IPS-20b (cell line): Measurements from ENCODE around the gene FBXW2.

Source experiments
- H3K27ac ChIP-seq: one replicate; pipeline ENCODE4 v1.5.1; 2013; ENCODE audit warnings: low read length
- H3K27me3 ChIP-seq: 2 replicates; pipeline ENCODE4 v1.6.1; 2013; ENCODE audit warnings: mild to moderate bottlenecking, low read length, inconsistent platforms; ENCODE audit not compliant: insufficient read depth
- H3K36me3 ChIP-seq: 2 replicates; pipeline ENCODE4 v1.6.1; 2013; ENCODE audit warnings: low read depth, mild to moderate bottlenecking, inconsistent platforms, low read length, moderate library complexity; ENCODE audit not compliant: insufficient read depth
- H3K4me1 ChIP-seq: 2 replicates; pipeline ENCODE4 v1.6.1; 2013; ENCODE audit warnings: mild to moderate bottlenecking, control low read depth, inconsistent platforms, low read length, moderate library complexity; ENCODE audit not compliant: insufficient read depth
- H3K4me3 ChIP-seq: 2 replicates; pipeline ENCODE4 v1.5.1; 2013; ENCODE audit warnings: mild to moderate bottlenecking, low read length, inconsistent platforms
- H3K9ac ChIP-seq: 2 replicates; pipeline ENCODE4 v1.6.1; 2013; ENCODE audit warnings: low read depth, mild to moderate bottlenecking, inconsistent platforms, low read length, moderate library complexity
- H3K9me3 ChIP-seq: 2 replicates; pipeline ENCODE4 v1.6.1; 2013; ENCODE audit warnings: mild to moderate bottlenecking, low read depth, low read length, inconsistent platforms; ENCODE audit not compliant: insufficient read depth

The FBXW2 gene

GRCh38 chr9:120711841-120712538 is 81.2 kb downstream of the FBXW2 start:
- no peak overlapping the region for H3K9ac ChIP-seq
- 0 out of 2 replicates have a peak overlapping the region, but pooled peaks have one; percentile 9 for H3K4me3 ChIP-seq
- no peak overlapping the region for H3K27ac ChIP-seq
- 0 out of 2 replicates have a peak, but pooled peaks cover 4% of the 10 kb centered on the region for H3K4me1 ChIP-seq
- H3K9me3 ChIP-seq, result no peaks in the 10 kb centered on the region
- H3K36me3 ChIP-seq, result no peaks in the 10 kb centered on the region
- peaks cover 31% of the 10 kb centered on the region for H3K27me3 ChIP-seq

- peaks cover 31% of the 10 kb centered on the region for H3K27me3 ChIP-seq
- no peak overlapping the region for H3K4me3 ChIP-seq
- 0 out of 2 replicates have a peak, but pooled peaks cover 4% of the 10 kb centered on the region for H3K4me1 ChIP-seq
- no peak overlapping the region for H3K9ac ChIP-seq
- no peak overlapping the region for H3K27ac ChIP-seq
- H3K36me3 ChIP-seq, result no peaks in the 10 kb centered on the region
- no peaks in the 10 kb centered on the region for H3K9me3 ChIP-seq
Measured at GRCh38 chr9:120711354-120711753, 81.9 kb downstream of the FBXW2 start.

GRCh38 chr9:120710110-120710981 is 82.9 kb downstream of the FBXW2 start:
- Histone ChIP-seq H3K4me1 (0 out of 2 replicates have a peak, but pooled peaks cover 4% of the 10 kb centered on the region), H3K27ac (no peak overlapping the region)

DNA sequence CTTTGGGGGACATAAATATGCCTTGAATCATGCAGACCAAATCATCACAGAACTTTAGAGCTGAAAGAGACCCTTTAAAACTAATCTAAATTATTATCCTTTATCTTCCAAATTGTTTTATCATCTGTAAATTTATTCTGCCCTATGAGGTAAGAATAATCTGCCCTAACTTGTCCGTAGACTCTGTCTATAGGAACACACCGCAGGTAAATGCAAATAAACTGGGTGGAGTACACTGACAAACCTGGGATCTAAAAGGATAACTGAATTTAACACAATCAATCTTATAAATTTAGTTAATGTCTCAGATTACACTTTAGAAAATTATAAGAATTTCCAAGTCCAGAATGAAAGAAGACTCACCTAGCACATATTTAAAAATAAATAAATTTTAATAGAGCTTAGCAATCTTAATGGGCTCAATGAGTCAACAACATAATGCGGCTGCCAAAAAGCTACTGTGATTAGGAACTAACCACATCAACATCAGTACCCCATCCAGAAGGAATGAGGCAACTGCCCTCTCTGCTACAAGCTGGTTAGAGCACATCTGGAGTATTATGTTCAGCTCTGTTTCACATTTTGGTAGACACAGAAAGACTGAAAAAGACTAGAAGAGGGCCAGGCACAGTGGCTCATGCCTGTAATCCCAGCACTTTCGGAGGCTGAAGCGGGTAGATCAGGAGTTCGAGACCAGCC is 84.5 kb downstream of the FBXW2 start:
- Histone ChIP-seq H3K4me3 (no peak overlapping the region), H3K9me3 (no peaks in the 10 kb centered on the region), H3K4me1 (no peaks in the 10 kb centered on the region), H3K36me3 (no peaks in the 10 kb centered on the region), H3K27me3 (peaks cover 24% of the 10 kb centered on the region), H3K9ac (no peak overlapping the region), H3K27ac (no peak overlapping the region)

More at GRCh38 chr9:120710110-120710981, 82.9 kb downstream of the FBXW2 start:
- Histone ChIP-seq H3K4me3 (no peak overlapping the region), H3K9me3 (no peaks in the 10 kb centered on the region), H3K36me3 (no peaks in the 10 kb centered on the region), H3K27me3 (peaks cover 26% of the 10 kb centered on the region), H3K9ac (no peak overlapping the region)

GRCh38 chr9:120707170-120707569 is 86.0 kb downstream of the FBXW2 start:
- no peaks in the 10 kb centered on the region for H3K4me1 ChIP-seq
- no peak overlapping the region for H3K4me3 ChIP-seq
- H3K27ac ChIP-seq, result no peak overlapping the region
- no peak overlapping the region for H3K9ac ChIP-seq
- H3K36me3 ChIP-seq, result no peaks in the 10 kb centered on the region
- no peaks in the 10 kb centered on the region for H3K9me3 ChIP-seq
- H3K27me3 ChIP-seq, result peaks cover 9% of the 10 kb centered on the region
